Left cardiac atrium (tissue), 4 donors: ENCODE data around the gene TMEM239. TPM values are rescaled to one million over a fixed set of nuclear protein-coding genes. Genes with fewer than 3 reads are reported as not detected.
"Not testable (repeated sequence)": the region's sequence is repeated elsewhere in the genome, so short reads cannot be mapped to it uniquely, and the experiment has no call there.

Experiments
- ATAC-seq, 2 donors: fragments of 200-7000 bp; cut with Tn5 transposase; one replicate each; pipeline ENCODE4 v1.9.1; 2020; ENCODE audit warnings: mild to moderate bottlenecking in 2 of 2, moderate library complexity in 2 of 2
- DNase-seq: peaks from one replicate; pipeline ENCODE4 v3.0.0-alpha.2; 2020
- intact Hi-C, 2 donors: fragments of 100-400 bp; cut with DNase I; formaldehyde crosslinking; loops; one replicate each; pipeline versions ENCODE4 v1.14.1 to v1.15.1; 2022 to 2023
- long read RNA-seq: library from polyadenylated mRNA; unstranded; transcript quantifications from one replicate; pipeline ENCODE4 v2.0.0, GENCODE V29; 2021
- total RNA-seq, 2 donors: library from RNA; stranded (reverse); fragmentation: NEBNext Ultra II Directional; extraction: Animal tissue kit (Norgen Biotek cat#: 25700); gene quantifications; one replicate each; pipeline ENCODE4 v1.2.1, GENCODE V29; 2021
- donor health status: DM: no; HTN: yes; CAD: no.
- donor health status: DM: no; HTN: yes; CAD: no; lungs with severe emphysema.
- donor health status: DM: yes; HTN: yes; CAD: no.
- donor health status: Dilated cardiomyopathy.

TMEM239 gene
- total RNA-seq: not detected
- long read RNA-seq: 0 reads

DNA sequence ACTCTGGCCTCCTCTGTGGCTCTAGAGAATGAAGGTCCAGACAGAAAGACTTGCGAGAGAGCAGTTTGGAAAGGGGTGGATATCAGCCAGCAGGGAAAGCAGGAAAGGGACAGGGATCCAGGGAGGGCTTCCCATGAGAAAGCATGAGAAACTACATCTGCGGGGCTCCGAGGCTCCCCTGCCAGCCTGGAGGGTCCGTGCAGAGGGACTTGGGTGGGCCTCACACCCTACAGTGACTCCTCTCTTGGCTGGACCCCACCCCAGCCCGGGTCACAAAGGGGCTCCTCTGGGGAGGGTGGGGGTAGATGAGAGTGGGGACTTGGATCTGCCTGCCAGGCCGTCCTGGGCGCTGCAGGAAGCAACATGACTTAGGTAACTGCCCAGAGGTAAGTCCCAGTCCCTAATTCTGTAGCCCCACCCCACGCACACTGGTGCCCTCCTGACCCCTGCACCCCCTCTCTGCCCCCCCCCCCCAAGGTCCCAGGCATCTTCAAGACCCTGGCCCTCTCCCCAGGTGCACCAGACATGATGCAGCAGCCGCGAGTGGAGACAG lies at the start of gene TMEM239:
TMEM239 (plus strand) TSS at position 335 of the 553 bp plus-strand sequence; CDS start at position 526, 191 bp downstream.
- no peak for DNase-seq
- intact Hi-C loops: no loop called here
- no peak for ATAC-seq

DNA sequence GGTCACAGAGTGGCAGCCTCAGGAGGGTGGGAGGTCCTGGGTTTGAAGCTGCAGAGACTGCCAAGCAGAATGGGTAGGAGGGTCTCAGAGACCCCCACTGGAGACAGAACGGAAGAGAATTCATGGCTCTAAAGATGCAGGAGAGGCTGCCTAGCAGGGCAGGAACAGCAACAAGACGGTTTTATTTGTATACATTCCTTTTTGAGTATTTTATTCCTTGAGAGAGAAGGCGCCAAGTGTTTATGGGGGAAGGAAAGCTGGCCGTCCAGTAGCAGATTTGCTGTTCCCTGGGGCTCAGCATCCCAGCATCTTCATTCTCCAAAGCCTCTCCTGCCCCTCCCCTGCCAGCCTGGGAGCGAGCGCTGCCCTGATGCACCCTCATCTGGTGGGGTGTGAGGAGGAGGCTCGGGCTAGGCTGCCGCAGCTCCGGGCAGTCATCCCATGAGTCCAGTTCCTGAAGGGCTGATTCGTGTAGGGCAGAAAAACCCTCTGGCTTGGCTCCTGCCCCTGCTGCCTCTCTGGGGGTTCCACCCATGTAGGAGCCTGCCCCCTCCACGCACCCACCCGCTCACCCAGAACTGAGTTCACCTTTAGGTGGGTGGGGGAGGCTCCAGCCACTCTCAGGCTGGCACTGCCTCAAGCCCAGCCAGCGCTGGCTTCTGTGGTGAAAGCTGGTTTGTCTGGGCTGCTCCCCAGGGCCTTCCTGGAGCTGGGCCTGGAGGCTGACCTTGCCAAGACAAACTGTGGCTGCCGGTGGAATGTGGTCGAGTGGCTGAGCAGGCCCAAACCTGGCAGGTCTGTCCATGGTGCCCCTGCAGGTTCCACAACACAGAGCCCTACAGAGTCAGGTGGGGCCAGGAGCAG lies 48.2 kb upstream of the TMEM239 start:
- ATAC-seq: peak; percentile 85 to 95
- DNase-seq: peak; percentile 64
- intact Hi-C loops: loop anchor here in 1 of 2 donors (10.0 kb wide), 1 partner anchor 87 kb away; no protein-coding TSS in a partner anchor

DNA sequence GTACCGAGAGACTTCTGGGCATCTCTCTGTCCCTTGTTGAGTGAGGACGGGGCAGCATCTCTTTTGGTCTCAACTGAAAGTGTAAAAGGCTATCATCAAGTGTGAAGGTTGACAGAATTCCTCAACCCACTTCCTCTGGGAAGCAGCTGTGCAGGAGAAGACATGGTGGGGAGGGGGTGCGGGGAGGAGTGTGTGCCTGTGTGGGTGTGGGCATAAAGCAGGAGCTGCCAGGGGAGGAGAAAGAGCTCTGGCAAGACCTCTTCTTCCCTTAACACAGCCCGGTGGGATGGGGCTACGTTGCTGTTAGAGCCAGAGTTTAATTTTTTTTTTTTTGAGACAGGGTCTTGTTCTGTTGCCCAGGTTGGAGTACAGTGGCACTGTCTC lies 47.5 kb upstream of the TMEM239 start:
- DNase-seq (no peak), ATAC-seq (peak; percentile 21 to 36)
- intact Hi-C loops: loop anchor here in 1 of 2 donors (10.0 kb wide), 1 partner anchor 86 kb away; no protein-coding TSS in a partner anchor

DNA sequence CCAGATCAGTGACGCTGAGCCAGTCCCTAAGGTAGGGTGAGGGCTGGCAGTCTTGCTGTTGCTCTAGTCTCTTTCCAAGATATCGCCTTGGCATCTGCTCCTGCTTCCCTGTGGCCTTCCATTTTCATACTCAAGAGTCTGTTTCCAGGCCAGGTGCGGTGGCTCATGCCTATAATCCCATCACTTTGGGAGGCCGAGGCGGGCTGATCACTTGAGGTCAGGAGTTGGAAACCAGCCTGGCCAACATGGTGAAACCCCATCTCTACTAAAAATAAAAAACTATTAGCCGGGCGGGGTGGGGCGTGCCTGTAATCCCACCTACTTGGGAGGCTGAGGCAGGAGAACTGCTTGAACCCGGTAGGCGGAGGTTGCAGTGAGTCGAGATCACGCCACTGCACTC lies 46.1 kb upstream of the TMEM239 start:
- intact Hi-C loops, ATAC-seq, DNase-seq: not testable (repeated sequence)

DNA sequence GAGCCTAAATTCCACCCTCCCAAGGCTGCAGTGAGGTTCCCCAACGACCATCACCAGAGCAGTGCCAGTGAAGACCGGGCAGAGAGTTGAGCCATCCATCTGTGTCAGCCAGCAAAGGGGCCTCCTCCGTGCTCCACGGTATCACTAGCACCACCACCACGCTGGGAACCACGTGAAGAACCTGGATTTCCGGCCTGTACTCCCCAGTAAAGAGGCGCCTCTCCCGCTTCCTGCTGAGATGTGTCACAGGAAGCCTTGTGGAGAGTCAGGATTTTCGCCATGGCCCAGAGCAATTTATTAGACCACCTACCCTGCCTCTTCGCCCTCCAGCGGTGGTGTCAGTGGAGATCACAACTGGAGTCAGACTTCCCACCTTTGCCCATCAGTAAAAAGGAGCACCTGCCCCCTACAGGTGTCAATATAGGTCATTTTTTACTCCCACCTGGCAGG lies 44.5 kb upstream of the TMEM239 start:
- no peak for ATAC-seq
- DNase-seq: no peak
- intact Hi-C loops: no loop called here

DNA sequence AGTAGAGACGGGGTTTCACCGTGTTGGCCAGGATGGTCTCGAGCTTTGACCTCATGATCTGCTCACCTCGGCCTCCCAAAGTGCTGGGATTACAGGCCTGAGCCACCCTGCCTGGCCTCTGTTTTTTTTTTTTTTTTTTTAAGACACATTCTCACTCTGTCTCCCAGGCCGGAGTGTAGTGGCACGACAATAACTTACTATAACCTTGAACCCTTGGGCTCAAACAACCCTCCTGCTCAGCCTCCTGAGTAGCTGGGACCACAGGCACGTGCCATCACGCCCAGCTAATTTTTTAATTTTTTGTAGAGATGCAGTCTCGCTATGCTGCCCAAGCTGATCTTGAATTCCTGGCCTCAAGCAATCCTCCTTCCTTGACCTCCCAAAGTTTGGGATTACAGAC lies 42.4 kb upstream of the TMEM239 start:
- no peak for ATAC-seq
- intact Hi-C loops: no loop called here
- no peak for DNase-seq

DNA sequence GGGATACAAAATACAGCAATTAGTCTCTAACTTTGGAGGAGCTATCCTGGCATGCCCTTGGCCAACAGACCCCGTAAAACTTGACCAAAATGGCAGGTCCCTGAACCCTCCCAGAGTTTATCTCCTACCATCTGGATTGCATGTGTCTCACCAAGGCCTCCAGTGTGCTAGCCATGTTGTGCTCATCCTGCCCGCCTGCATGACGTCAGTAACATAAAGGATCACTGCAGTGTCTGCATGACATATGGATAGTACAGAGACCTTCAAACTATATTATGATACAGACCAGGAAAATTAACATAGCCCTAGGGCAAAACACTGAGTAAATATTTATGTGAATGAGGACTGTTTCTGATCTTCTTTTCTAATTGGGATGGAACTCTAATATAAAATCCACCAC lies 41.0 kb upstream of the TMEM239 start:
- DNase-seq: no peak
- no peak for ATAC-seq
- intact Hi-C loops: no loop called here

DNA sequence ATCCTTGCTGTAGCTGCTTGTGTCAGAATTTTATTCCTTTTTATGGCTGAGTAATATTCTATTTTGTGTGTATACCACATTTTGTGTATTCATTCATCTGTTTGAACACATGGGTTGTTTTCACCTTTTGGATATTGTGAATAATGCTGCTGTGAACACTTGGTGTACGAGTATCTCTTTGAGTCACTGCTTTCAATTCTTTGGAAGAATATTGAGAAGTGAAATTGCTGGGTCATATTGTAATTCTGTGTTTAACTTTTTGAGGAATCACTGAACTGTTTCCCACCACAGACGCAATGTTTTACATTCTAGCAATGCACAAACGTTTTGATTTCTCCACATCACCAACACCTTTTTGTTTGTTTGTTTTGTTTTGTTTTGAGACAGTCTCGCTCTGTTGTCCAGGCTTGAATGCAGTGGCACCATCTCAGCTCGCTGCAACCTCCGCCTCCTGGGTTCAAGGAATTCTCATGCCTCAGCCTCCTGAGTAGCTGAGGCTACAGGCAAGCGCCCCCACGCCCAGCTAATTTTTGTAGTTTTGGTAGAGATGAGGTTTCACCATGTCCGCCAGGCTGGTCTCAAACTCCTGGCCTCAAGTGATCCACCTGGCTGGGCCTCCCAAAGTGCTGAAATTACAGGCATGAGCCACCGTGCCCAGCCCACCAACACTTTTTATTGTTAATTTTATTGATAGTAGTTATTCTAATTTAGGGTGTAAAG lies 37.4 kb upstream of the TMEM239 start:
- intact Hi-C loops: no loop called here
- ATAC-seq (no peak), DNase-seq (no peak)

DNA sequence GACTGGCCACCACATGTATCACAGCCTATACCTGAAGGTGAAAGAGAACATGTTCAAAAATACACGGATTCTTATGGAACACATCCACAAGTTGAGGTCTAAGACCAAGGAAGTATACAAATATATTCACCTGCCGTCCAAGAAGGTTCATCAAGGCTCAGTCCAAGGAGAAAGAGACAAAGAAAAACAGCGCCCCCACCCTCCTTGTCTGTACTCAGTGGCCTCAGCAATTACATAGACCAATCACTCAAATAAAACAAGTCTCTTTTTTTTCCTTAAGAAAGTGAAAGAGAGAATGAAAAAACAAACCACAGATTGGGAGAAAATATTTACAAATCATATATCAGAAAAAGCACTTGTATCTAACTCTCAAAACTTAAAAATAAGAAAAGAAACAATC lies 35.2 kb upstream of the TMEM239 start:
- intact Hi-C loops: no loop called here
- ATAC-seq: no peak
- DNase-seq: no peak

DNA sequence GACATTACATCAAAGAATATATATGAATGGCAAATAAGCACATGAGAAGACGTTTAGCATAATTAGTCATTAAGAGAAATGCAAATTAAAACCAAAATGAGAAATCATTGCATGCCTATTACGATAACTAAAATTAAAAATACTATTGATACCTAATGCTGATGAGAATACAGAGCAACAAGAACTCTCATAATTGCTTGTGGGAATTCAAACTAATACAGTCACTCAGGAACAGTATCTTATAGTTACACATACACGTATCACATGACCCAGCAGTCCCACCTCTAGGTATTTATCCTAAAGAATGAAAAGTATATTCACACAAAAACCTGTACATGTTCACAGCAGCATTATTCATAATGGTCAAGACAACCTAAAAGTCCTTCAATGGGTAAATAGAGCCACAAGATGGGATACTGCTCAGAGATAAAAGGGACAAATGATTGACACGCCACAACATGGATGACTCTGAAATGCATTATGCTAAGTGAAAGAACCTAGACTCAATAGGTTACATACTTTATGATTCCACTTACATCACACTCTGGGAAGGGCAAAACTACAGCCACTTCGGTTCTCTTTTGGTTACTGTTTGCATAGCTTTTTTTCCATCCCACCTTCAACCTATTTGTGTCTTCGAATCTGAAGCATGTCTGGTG lies 32.1 kb upstream of the TMEM239 start:
- intact Hi-C loops: no loop called here

DNA sequence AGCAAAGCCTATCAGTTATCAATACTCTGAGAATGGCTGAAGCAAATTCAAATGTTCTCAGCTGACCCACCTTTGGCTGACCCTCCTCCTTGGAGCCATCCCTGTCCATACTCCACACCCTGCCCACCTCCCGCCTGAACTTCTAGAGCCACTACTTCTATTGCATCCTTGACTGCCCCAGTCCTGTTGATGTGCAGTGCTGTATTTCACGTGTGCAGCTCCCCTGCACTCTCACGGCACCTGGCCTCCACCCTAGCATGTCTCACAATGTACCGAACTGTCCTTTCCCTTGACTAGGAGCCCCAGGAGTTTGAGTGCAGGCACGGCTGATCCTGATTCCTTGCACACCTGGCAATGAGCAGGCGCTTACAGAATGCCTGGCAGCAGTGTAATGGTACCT lies 22.7 kb upstream of the TMEM239 start:
- intact Hi-C loops: no loop called here
- ATAC-seq (no peak), DNase-seq (no peak)

More for the DNA sequence above, 32.1 kb upstream of the TMEM239 start:
- ATAC-seq (no peak), DNase-seq (no peak)

DNA sequence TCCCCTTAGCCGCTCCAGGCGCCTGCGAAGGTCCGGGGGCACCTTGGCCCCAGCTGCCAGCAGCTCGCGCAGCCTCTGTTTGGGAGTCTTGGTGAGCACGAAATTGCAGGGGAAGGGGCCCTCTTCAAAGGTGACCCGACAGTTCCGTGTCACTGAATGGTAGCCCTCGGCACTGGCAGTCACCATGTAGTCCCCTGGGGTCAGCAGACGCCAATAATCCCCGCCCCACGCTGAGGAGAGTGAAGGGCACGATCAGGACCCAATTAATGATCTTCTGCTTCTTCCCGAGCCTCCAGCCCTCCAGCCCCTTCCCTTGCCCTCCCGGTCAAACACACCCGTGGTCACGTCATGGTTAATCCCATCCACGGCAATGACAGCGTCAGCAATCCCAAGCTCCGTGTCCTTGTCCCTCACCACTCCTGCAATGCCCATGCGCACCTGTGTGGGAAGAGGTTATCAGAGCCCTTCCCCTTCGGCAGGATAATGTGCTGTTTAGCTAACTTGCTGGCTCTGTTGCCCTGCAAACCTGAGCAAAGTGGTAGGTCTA lies 21.9 kb upstream of the TMEM239 start:
- DNase-seq (no peak), ATAC-seq (no peak)
- intact Hi-C loops: no loop called here

DNA sequence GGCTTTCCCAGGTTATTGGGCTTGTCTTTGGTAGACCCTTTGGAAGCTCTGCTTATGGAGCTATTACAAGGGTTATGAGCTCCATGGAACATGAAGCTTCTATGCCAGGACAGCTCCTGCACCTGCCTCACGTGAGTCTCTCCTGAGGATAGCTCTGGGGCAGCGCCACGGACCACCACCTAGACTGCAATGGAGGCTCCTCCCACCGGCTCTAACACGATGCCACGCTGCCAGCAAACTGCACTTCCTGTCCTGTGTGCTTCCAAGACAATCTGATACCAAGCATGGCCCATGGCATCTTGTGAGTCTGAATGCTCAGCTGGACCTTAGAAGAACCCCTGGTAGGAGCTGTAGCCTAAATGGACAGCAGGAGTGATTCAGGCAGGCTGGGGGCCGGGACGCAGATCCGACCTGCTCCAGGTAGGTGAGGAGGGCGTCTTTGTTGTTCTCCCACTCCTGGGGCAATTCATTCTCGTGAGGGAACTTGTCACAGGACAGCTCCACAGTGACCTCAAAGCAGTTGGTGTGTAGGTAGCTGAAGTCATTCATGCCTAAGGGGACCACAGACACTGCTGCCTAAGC lies 21.2 kb upstream of the TMEM239 start:
- no peak for ATAC-seq
- intact Hi-C loops: no loop called here
- no peak for DNase-seq

DNA sequence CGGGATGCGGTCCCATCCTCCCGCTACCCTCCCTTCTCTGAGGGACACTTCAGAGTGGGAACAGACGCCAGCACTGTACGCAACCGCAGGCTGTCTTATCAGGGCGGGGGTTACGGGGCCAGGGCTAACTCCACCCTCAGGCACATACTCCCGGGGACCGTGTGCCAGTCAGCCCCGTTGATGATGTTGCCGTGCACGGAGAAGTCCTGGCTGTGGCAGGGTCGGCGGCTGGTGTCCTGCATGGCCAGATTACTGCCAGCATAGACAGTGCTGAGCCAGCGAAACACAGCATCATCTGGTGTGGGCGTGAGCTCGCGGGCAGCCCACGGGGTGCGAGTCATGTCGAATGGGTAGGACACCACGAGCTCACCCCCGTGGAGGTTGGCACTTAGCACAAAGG lies 20.7 kb upstream of the TMEM239 start:
- no peak for ATAC-seq
- intact Hi-C loops: no loop called here

DNA sequence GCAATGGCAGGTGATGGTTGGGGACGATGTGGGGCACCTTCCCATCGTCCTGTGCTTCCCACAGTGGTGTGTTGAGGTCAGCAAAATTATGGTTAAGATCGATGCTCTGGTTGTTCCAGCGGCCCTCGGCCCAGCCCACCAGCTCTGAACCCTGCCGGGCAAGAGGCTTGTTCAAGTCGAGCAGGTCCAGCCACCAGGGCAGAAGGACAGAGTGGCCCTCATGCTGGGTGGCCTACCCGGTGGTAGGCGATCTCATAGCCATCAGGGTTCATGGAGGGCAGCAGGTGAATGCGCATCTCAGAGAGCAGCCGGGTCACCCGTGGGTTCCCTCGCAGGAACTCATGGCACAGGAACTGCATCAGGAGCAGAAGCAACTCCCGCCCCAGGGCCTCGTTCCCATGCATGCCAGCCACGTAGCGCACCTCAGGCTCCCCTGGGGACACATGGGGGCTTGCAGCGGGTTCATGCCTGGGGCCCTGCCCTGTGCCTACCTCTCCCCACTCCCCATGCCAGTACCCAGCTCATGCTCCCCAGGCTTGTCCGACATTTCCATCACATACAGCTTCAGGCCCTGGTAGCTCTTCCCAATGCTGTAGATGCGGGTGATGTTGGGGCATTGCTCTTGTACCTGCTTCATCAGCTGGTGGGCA lies 20.0 kb upstream of the TMEM239 start:
- ATAC-seq: no peak
- no peak for DNase-seq
- intact Hi-C loops: no loop called here

More for the DNA sequence above, 20.7 kb upstream of the TMEM239 start:
- DNase-seq: no peak

DNA sequence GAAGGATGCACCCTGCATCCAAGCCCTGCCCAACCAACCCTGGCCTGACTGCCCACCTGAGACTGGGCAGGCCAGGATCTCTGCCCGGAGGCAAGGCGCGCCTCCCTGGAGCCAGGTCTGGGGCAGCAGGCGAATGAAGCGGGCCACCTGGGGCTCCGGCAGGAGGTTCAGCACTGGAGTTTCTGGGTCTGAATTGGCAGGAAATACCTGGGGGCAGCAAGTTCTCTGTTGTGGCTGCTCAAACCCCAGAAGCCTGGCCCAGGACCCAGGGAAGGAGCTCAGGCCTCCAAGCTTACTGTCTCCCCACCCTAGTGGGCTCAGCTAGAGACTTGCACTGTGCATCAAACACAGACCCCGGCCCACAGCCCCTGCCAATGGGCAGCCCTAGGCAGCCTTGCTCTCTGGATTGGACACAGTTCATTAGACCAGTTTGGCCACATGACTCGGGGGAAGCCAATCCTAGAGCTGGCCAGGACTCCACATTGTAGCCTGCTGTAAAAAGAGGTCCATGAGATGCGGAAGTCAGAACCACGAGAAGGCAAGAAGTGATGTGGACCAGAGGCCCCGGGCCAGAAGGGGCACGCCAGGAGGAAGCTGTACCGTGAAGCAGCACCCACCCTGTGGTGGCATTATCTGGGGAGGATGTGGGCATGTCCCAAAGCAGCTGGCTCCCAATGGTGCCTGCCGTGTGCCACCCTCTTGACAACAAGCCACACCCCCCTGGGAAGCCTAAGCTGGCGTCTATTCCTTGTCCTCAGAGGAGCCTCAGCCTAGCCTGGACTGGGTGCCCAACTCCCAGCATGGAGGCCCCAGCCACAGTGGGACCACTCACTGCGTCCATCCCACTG lies 18.8 kb upstream of the TMEM239 start:
- DNase-seq: no peak
- intact Hi-C loops: no loop called here
- ATAC-seq: no peak

DNA sequence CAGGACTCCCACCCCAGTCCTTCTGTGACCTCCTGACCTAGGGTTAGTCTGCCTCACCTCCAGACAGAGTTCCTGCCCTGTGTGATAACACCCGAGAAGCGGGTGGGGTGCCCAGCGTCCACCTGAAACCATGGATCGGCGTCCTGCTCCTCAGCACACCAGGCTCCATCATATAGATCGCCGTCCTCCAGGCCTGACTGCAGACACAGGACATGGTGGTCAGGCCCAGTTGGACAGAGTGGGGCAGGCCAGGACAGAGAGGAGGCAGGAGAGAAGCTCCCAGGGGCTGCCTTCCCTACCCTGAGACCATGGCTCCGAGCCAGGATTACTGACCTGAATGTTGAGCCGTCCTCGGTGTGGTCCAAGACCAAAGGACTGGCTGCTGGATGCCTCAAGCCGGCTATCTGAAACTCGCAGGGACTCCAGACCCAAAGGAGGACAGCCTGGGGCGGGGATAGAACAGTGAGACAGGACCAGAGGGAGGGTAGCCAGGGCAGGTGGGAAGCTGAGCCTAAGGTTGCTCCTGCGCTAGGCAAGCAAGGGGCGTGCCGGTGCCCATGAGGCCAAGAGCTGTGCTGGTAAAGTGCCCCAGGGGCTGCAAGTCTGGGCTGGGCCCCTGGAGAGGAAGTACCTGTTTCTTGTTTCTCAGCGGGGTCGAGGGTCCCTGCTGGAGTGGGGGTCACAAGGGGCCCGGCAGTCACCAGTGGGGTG lies 17.9 kb upstream of the TMEM239 start:
- ATAC-seq: no peak
- DNase-seq: no peak
- intact Hi-C loops: no loop called here
